ENCODE data around the gene KIFC1. TPM values are rescaled to one million over a fixed set of nuclear protein-coding genes. Genes with fewer than 3 reads are reported as not detected.

Gene KIFC1
- polyA plus RNA-seq, 1 donor, result 18.0 TPM

DNA sequence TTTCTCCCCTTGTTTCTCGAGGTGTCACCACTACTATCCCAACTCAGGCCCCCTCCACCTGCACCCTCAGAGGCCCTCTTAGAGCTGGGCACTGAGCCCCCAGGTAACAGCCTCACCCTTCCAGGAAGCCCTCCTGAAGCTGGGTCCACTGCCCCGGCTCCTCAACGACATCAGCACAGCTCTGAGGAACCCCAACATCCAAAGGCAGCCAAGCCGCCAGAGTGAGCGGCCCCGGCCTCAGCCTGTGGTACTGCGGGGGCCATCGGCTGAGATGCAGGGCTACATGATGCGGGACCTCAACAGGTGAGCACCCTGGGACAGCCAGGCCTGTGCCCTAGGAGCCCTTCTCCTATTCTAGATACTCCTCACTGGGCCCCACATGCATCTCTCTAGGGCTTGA, 49.8 kb downstream of the KIFC1 start:
- DNase-seq (ENCODE audit: low read depth), result no peak

DNA sequence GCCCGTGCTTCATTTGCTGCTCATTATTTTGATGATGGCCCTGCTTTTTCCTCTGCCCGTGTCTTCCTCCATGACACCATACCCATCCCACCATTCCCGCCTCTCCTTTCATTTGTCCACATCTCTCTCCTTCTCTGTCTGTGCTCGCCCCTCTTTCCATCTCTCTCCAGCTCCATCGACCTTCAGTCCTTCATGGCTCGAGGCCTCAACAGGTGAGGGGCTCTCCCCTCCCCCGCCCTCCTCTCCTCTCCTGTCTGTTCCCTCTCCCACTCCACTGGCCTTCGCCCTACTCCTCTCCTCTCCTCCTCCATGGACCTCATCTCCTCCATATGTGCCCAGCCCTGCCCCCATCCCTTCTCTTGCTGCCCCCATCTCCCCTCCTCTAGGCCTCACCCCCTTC, 50.7 kb downstream of the KIFC1 start:
- DNase-seq (ENCODE audit: low read depth), result no peak

DNA sequence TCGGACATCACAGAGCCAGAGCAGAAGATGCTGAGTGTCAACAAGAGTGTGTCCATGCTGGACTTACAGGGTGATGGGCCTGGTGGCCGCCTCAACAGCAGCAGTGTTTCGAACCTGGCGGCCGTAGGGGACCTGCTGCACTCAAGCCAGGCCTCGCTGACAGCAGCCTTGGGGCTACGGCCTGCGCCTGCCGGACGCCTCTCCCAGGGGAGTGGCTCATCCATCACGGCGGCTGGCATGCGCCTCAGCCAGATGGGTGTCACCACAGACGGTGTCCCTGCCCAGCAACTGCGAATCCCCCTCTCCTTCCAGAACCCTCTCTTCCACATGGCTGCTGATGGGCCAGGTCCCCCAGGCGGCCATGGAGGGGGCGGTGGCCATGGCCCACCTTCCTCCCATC, 51.4 kb downstream of the KIFC1 start:
- no peak for DNase-seq (ENCODE audit: low read depth)

DNA sequence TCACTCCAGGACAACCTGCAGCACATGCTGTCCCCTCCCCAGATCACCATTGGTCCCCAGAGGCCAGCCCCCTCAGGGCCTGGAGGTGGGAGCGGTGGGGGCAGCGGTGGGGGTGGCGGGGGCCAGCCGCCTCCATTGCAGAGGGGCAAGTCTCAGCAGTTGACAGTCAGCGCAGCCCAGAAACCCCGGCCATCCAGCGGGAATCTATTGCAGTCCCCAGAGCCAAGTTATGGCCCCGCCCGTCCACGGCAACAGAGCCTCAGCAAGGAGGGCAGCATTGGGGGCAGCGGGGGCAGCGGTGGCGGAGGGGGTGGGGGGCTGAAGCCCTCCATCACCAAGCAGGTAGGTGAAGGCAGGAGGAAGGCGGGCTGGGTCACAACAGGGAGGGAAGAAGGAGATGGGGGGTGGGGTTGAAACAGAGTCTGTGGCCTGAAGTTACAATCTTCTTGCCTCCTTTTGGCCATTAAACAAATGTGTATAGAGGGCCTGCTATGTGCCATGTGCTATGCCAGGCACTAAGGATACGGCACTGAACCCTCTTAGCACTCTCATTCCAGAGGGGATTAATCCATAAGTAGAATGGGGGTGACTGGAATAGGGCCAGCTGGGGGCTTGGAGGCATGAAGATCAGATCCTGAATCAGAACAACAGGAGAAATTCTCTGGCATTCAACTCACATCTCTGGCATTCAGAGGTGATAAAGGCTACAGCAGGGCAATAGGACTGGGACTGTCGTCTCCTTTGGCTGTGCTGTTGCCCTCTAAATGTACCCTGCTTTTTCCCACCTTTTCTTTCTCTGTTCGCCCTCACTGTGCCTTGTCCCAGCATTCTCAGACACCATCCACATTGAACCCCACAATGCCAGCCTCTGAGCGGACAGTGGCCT, 52.2 kb downstream of the KIFC1 start:
- DNase-seq (ENCODE audit: low read depth), result no peak

DNA sequence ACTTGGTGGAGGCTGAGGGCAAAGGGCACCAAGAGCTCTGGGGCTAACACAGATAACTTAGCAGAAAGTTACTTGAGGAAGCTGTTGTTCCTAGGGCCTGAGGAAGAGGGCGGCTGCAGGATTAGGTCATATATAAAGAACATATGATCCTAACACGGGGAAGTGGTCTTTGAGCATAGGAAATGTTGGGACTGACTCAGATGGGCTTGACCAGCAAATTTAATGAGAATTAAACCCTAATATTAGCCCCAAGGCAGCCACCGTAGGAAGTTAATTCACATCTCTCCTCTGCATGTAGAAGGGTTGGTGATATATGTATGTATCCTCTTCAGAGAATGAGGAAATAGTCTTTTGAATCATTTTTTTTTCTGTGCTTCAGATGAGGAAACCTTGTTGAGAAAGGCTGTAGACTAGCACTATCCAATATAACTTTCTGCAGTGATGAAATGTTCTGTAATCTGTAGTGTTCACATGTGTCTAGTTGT, 53.5 kb downstream of the KIFC1 start:
- no peak for DNase-seq (ENCODE audit: low read depth)

DNA sequence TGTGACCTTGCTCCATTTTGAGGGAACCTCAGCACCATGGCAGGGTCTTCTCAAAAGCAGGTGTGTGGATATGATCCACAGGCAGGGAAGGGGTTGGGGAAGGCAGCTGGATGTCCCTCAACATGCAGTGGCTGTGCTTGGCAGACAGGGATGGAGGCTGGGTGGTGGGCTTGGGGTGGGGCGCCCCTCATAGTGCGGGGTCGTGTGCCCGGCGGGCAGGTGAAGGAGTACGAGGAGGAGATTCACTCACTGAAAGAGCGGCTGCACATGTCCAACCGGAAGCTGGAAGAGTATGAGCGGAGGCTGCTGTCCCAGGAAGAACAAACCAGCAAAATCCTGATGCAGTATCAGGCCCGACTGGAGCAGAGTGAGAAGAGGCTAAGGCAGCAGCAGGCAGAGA, 54.7 kb downstream of the KIFC1 start:
- DNase-seq (ENCODE audit: low read depth), result no peak

DNA sequence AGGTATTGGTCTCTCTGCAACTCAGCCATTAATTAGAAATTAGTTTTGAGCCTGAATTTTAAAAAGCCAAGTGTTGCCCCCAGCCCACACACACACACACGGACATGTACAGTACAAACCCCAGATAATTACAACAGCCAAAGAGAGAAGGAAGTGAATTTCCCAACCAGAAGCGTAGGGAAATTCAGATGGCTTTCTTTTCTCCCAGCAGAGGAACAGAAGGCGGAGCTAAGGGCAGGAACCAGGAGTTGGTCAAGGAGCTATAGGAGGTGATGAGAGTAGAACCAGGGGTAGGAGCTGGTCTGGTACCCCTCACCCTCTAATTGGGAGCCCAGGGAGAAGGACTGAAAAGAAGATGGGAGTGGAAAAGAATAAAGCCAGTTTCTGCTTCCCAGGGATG, 58.8 kb downstream of the KIFC1 start:
- no peak for DNase-seq (ENCODE audit: low read depth)

DNA sequence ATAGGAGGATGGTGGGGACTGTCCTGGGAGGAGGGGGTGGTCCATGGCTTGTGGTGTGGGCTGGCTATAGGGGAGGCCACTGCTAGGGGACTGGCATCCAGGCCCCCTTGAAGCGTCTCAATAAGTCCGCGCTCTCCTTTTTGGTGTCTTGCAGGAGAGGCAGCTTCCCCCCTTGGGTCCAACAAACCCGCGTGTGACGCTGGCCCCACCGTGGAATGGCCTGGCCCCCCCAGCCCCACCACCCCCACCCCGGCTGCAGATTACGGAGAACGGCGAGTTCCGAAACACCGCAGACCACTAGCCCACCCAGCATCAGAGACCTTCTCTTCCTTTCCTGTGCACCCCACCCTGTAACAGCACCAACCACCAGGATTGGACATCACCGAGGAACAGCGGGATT, 60.0 kb downstream of the KIFC1 start:
- DNase-seq (ENCODE audit: low read depth), result no peak

DNA sequence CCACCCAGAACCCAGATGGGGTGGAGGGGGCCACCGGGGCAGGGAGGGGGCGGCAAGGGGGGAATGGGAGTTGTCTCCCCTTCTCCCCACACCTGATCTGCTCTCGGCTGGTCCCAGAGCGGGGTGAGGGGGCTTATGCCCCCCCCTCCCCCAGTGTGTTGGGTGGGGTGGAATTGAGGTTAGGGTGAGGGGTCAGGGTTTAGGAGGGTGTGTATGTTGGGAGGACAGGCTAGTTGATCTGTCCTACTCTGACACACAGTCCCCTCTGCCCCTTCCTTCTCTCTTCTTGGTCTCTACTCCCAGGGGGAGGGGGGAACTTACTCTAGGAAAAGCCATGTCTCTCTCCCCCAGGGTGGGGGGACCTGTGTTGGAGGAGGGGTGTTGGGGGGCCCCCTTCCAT, 60.9 kb downstream of the KIFC1 start:
- no peak for DNase-seq (ENCODE audit: low read depth)

DNA sequence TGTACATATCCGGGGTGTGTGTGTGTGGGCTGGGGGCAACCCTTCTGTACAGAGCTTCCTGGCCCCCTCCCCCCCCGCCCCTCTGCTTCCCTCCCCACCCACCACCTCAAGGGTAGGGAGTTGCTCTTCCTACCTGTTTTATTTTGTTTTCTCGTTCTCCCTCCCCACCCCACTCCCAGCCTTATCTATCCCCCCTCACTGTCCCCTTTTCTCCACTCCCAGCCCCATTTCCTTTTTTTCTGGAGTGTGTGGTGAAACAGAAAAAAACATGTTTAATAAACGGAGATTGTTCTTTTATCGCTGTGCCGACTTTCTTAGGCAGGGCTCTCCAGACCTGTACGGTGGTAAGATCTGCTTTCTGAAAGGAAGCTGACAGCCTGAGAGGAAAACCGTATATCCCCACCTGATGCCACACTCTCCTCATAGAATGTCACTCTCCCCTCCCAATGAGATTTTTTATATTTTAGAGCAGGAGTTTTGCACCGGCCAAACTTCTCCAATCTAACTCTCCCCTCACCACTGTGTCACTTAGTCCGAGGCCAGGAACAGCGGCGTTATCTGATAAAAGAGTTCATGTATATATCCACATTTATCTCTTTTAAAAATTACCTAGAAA, 61.9 kb downstream of the KIFC1 start:
- DNase-seq (ENCODE audit: low read depth), result no peak

DNA sequence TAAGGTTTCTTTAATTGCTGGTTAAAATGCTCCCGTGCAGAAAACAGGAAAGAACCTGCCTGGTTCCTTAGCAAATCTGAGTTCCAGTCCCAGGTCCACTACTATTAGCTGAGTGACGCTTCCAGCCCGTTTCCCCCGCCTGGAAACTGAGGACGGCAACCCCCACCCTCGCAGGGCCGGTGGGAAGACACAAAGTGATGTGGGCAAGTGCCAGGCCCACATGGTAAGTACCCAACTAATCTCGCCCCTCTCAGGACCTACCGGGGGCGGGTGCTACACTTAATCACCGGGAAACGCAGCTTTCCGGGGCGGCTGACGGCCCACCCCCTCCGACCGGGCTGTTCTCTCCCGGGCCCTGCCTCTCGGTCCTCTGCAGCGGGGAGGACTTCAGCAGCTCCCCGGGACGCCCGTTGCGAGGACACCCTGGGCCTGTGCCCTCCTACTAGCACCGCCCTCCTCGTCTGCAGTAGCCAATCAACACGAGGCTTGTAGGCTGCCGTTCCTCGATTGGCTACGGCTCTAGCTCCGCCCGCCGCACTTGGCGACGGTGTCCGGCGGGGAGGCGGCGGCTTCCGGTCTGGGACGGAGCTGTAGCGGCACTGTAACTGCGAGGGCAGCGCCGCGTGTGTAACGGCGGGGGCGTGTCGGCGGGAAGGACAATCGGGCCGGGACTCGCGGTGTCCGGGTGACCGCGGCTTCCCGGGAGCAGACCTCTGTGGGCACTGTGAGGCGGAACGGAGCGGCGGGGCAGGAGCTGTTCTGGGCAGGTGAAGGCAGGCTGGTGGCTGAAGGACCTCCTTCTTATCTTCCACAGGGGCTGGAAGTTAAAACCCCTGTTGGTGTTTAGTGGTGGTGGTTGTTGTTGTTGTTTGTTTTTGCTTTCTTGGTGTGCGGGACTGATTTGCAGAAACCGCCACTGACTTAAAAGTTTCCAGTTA, 62.7 kb downstream of the KIFC1 start, which contains the start of gene ZBTB9:
ZBTB9 (plus strand) TSS at position 568 of the 938 bp plus-strand sequence. CDS start 525 bp downstream, outside the sequence.
- DNase-seq (ENCODE audit: low read depth), result peak; percentile 84

DNA sequence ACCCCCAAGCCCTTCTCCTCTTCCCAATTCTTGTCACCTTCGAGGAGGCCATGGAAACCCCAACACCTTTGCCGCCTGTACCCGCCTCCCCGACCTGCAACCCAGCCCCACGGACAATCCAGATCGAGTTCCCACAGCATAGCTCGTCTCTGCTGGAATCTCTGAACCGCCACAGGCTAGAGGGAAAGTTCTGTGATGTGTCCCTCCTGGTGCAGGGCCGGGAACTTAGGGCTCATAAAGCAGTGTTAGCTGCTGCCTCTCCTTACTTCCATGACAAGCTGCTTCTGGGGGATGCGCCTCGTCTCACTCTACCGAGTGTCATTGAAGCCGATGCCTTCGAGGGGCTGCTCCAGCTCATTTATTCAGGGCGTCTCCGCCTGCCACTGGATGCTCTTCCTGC, 63.4 kb downstream of the KIFC1 start:
- DNase-seq (ENCODE audit: low read depth), result no peak

DNA sequence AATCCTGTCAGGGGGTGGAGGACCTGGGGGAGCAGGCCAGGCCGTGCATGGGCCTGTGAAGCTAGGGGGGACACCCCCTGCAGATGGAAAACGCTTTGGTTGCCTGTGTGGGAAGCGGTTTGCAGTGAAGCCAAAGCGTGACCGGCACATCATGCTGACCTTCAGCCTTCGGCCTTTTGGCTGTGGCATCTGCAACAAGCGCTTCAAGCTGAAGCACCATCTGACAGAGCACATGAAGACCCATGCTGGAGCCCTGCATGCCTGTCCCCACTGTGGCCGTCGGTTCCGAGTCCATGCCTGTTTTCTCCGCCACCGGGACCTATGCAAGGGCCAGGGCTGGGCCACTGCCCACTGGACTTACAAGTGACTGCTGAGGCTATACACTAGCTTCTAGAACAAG, 64.5 kb downstream of the KIFC1 start:
- no peak for DNase-seq (ENCODE audit: low read depth)

DNA sequence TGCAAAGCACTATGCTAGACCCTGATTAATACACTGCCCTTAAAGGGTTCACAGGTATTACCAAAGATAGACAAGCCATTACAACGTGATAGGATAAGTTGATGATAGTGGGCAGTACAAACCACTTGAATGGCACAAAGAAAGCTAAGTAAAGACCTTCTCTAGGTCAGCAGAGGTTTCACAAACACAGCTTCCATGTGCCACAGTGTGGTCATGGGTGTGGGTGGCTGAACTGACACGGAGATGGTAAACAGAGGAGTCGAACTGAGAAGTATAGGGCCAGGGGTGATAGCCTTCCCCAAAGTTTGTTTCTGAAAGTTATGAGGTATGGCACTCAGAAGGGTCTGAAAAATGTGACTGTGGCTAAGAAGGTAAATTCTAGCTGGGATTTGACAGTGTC, 67.1 kb downstream of the KIFC1 start:
- no peak for DNase-seq (ENCODE audit: low read depth)

DNA sequence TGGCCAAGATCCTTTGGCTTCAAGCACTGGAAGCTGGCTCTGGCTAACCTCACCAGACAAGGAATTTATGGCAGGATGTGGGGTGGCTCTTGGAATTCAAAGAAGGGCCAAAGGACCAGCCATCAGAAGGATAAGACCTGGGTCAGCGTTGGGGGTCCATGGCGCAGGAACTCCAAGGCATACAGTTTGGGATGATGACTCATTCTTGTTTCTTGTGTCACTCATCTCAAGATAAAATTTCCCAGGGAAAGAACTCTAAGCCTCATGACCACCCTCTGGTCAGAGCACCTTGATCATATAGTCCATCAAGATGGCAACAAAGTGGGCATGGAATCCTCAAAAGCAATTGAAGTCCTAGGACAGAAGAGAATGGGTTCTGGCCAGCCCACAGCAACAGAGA, 67.6 kb downstream of the KIFC1 start:
- no peak for DNase-seq (ENCODE audit: low read depth)

Other genes starting within 250 kb of the KIFC1 start
- 41.7 TPM for gene COL11A2, start 199.4 kb upstream of the KIFC1 start, polyA plus RNA-seq (ENCODE audit: insufficient read length)
- gene RXRB, start 191.2 kb upstream of the KIFC1 start, polyA plus RNA-seq (ENCODE audit: insufficient read length), result 40.7 TPM
- gene SLC39A7, start 191.0 kb upstream of the KIFC1 start, polyA plus RNA-seq (ENCODE audit: insufficient read length), result 75.0 TPM
- 11.6 TPM for gene HSD17B8, start 187.2 kb upstream of the KIFC1 start, polyA plus RNA-seq (ENCODE audit: insufficient read length)
- 29.4 TPM for gene RING1, start 183.3 kb upstream of the KIFC1 start, polyA plus RNA-seq (ENCODE audit: insufficient read length)
- gene VPS52, start 119.9 kb upstream of the KIFC1 start, polyA plus RNA-seq (ENCODE audit: insufficient read length), result 45.3 TPM
- gene RPS18, start 119.7 kb upstream of the KIFC1 start, polyA plus RNA-seq (ENCODE audit: insufficient read length), result 4,951 TPM
- 1.6 TPM for gene B3GALT4, start 114.7 kb upstream of the KIFC1 start, polyA plus RNA-seq (ENCODE audit: insufficient read length)
- gene WDR46, start 102.6 kb upstream of the KIFC1 start, polyA plus RNA-seq (ENCODE audit: insufficient read length), result 52.7 TPM
- gene PFDN6, start 102.2 kb upstream of the KIFC1 start, polyA plus RNA-seq (ENCODE audit: insufficient read length), result 43.7 TPM
- gene RGL2, start 92.9 kb upstream of the KIFC1 start, polyA plus RNA-seq (ENCODE audit: insufficient read length), result 54.4 TPM
- gene TAPBP, start 77.7 kb upstream of the KIFC1 start, polyA plus RNA-seq (ENCODE audit: insufficient read length), result 20.3 TPM
- 13.4 TPM for gene ZBTB22, start 74.1 kb upstream of the KIFC1 start, polyA plus RNA-seq (ENCODE audit: insufficient read length)
- gene DAXX, start 68.9 kb upstream of the KIFC1 start, polyA plus RNA-seq (ENCODE audit: insufficient read length), result 29.5 TPM
- gene PHF1, start 19.2 kb downstream of the KIFC1 start, polyA plus RNA-seq (ENCODE audit: insufficient read length), result 48.4 TPM
- 123 TPM for gene CUTA, start 26.3 kb downstream of the KIFC1 start, polyA plus RNA-seq (ENCODE audit: insufficient read length)
- gene SYNGAP1, start 28.2 kb downstream of the KIFC1 start, polyA plus RNA-seq (ENCODE audit: insufficient read length), result 28.1 TPM
- 5.8 TPM for gene ZBTB9, start 62.8 kb downstream of the KIFC1 start, polyA plus RNA-seq (ENCODE audit: insufficient read length)
- 17.9 TPM for gene BAK1, start 188.5 kb downstream of the KIFC1 start, polyA plus RNA-seq (ENCODE audit: insufficient read length)
- gene ITPR3, start 229.5 kb downstream of the KIFC1 start, polyA plus RNA-seq (ENCODE audit: insufficient read length), result 6.8 TPM

All from forelimb muscle (tissue), 1 donor.